HG03064 (cell line): ENCODE data around the gene MEGF11.

ENCODE experiments used
- ATAC-seq: cut with Tn5 transposase; IDR thresholded peaks from one replicate; pipeline ENCODE4 v1.9.1; 2021; ENCODE audit warnings: low read depth; ENCODE audit not compliant: unreplicated experiment

The MEGF11 gene

GRCh38 chr15:66184936-66185790 lies 68.4 kb downstream of the MEGF11 start:
- no peak for ATAC-seq

GRCh38 chr15:66184492-66184891 lies 69.1 kb downstream of the MEGF11 start:
- ATAC-seq, result no peak

- ATAC-seq, result no peak
These were observed 72.9 kb downstream of the MEGF11 start for GRCh38 chr15:66180531-66181097.

GRCh38 chr15:66178531-66178910 lies 75.0 kb downstream of the MEGF11 start:
- ATAC-seq, result no peak

- no peak for ATAC-seq
These were observed 81.1 kb downstream of the MEGF11 start for GRCh38 chr15:66172324-66172980.

GRCh38 chr15:66171841-66172240 lies 81.7 kb downstream of the MEGF11 start:
- ATAC-seq, result no peak

- ATAC-seq, result no peak
These were observed 82.8 kb downstream of the MEGF11 start for GRCh38 chr15:66170716-66171115.

- ATAC-seq, result no peak
These were observed 83.5 kb downstream of the MEGF11 start for GRCh38 chr15:66170042-66170441.

- no peak for ATAC-seq
These were observed 83.9 kb downstream of the MEGF11 start for GRCh38 chr15:66169625-66170024.

GRCh38 chr15:66169023-66169422 lies 84.5 kb downstream of the MEGF11 start:
- ATAC-seq, result no peak

GRCh38 chr15:66167854-66168253 lies 85.7 kb downstream of the MEGF11 start:
- no peak for ATAC-seq

- ATAC-seq, result no peak
These were observed 87.7 kb downstream of the MEGF11 start for GRCh38 chr15:66165856-66166255.

GRCh38 chr15:66164788-66165187 lies 88.8 kb downstream of the MEGF11 start:
- no peak for ATAC-seq

- ATAC-seq, result no peak
These were observed 90.0 kb downstream of the MEGF11 start for GRCh38 chr15:66163553-66163952.

GRCh38 chr15:66162286-66162685 lies 91.3 kb downstream of the MEGF11 start:
- ATAC-seq, result no peak

GRCh38 chr15:66161575-66162118 lies 91.9 kb downstream of the MEGF11 start:
- no peak for ATAC-seq

GRCh38 chr15:66161108-66161507 lies 92.4 kb downstream of the MEGF11 start:
- ATAC-seq, result no peak

- no peak for ATAC-seq
These were observed 96.0 kb downstream of the MEGF11 start for GRCh38 chr15:66157507-66157906.

GRCh38 chr15:66156310-66156975 lies 97.1 kb downstream of the MEGF11 start:
- ATAC-seq, result no peak

- ATAC-seq, result no peak
These were observed 98.5 kb downstream of the MEGF11 start for GRCh38 chr15:66155065-66155464.

- ATAC-seq, result no peak
These were observed 99.0 kb downstream of the MEGF11 start for GRCh38 chr15:66154581-66154980.
